Stimulated activated naive CD8-positive, alpha-beta T cell treated with anti-CD3 and anti-CD28 coated beads, Interleukin-15, Interleukin-2, amounts not matched to agents 100 U/mL and 50 U/mL, for 24 hours (primary cell): ENCODE measurements around the gene PRKN.

Source experiments
- ATAC-seq: fragments of 150-1000 bp; cut with Tn5 transposase; one replicate; pipeline ENCODE4 v1.10.0; 2021
- DNase-seq: peaks from one replicate; pipeline ENCODE4 v3.0.0; 2021

Gene PRKN

DNA sequence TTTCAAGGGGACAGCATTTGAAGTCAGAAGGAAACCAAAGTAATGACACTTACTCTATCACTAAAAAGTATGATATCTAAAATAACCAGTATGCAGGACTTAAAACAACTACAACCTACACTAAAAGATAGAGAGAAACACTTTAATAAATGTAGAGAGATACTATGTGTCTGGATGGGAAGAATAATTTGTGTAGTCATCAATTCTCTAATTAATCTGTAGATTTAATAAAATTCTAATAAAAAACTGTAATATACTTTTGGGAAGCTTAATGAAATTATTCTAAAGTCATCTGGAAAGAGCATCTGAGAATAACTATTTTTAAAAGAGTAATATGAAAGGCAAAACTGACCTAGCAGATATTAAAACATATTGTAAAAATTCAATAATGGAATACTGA, 52.1 kb downstream of the PRKN start:
- ATAC-seq (no peak), DNase-seq (no peak)

DNA sequence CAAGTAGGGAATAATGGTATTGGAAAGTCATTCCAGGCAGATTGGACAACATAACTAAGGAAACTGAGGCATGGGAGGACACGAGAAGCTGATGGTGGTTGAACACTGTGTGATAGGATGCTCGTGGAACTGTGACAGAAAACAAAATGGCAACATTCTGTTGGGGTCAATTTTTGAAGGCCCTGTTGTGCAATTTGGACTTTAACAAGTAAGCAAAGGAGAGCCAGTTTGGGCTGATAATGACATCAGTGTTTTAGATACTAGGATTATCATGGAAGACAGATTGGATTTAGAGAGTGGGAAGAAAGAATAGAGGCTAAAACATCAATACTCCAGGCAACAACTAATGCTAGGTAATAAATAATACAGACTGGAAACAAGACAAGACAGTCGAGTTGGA, 53.1 kb downstream of the PRKN start:
- DNase-seq (no peak), ATAC-seq (no peak)

DNA sequence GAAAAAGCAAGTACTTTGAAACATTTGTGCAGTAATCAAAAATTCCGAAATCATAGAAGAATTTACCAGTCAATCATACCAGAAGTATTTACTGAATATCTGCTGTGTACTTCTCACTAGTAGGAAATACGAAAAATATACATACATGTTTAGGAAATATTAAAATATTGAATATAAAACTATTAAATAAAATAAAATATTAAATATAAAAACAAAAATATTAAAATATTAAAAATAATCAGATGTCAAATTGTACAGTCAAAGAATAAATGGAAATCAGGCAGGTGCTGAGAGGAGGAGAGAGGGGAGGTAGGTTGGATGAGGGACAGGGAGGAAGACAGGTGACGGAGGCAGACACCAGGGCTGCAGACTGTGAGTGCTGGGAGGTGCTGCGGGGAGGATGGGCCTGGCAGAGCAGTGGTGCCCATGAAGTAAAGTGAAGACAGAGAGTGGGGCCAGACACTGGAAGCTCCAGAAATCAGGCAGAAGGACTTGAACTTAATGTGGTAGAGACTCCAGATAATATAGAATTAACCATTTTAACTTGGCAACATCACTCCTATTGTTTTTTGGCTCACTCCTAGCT, 55.9 kb downstream of the PRKN start:
- ATAC-seq = no peak
- no peak for DNase-seq

DNA sequence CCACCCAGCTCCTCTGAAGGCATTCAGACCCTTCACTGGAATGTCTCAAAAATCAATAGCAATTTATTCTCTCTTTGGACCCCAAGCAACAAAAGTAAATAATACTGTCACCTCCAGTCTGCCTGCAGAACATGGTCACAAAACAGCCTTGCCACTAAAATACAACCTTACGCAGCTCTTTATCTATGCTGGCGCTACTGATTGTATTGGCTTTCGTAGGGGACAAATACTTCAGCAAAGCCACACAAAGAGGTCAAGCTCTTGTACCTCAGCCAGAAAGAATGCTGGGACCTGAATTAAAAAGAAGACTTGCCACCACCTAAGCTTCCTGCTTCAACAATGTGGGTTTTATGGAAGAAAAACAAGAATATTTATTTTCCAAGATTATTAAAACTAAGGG, 57.2 kb downstream of the PRKN start:
- DNase-seq = no peak
- no peak for ATAC-seq

- ATAC-seq = no peak
Observed at GRCh38 chr6:162666246-162666645, 61.3 kb downstream of the PRKN start.

DNA sequence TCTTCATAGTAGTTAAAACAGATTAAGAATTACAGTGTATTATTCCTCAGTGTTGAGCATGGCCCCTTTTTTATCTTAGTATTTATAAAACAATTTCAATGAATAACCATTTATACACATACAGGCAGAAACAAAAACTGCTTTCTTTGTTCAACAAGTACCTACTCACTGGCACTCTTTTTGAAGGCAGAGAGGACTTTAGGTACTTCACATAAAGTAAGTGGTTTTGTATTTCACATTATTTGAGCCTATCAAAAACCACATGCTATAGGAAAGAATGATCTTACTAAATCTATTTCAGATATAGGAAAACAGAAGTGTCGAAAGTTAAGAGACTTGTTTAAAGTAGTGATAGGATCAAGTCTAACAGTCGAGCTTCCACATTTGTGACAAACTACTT, 73.8 kb downstream of the PRKN start:
- no peak for ATAC-seq
- DNase-seq = no peak

More at GRCh38 chr6:162666246-162666645, 61.3 kb downstream of the PRKN start:
- no peak for DNase-seq

GRCh38 chr6:162651505-162651904, 76.1 kb downstream of the PRKN start:
- ATAC-seq (no peak), DNase-seq (no peak)

DNA sequence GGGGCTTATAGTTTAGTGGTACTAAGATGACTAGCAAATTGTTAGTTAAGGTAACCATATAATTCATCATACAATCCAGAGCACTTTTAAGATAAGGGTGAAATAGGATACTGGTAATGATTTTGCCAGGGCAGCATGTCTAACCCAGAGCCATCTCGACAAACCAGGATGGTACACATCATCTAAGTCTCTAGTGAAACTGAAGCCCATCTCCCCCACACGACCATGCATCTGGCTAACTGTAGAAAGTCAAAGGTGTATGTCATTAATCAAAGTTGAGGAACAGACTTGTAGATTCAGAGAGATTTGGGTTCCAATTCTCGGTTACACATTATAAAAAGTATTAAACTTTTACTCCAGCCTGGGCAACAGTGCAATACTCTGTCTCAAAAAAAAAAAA, 78.3 kb downstream of the PRKN start:
- no peak for ATAC-seq
- no peak for DNase-seq

DNA sequence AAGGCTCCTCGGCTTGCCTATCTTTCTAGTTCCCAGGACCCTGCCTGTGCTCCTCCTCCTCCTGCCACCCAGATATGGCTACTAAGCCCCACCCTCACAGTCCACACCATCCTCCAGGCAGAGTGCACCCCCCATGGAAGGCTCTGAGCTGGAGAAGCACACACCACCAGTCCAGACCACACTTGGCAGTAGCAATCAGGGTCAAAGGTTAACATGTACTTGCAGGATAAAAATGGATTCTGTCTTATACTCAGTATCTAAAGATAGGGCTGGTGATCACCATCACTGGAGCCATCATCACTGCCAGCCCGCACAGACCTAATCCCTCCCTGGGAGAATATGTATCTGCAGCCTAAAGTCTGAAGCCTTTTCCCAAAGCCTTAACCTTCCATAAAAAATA, 83.4 kb downstream of the PRKN start:
- DNase-seq = no peak

GRCh38 chr6:162640756-162641155, 86.8 kb downstream of the PRKN start:
- ATAC-seq = no peak

More for the DNA sequence above, 83.4 kb downstream of the PRKN start:
- no peak for ATAC-seq

GRCh38 chr6:162639951-162640350, 87.6 kb downstream of the PRKN start:
- DNase-seq (no peak), ATAC-seq (no peak)

More at GRCh38 chr6:162640756-162641155, 86.8 kb downstream of the PRKN start:
- DNase-seq = no peak

DNA sequence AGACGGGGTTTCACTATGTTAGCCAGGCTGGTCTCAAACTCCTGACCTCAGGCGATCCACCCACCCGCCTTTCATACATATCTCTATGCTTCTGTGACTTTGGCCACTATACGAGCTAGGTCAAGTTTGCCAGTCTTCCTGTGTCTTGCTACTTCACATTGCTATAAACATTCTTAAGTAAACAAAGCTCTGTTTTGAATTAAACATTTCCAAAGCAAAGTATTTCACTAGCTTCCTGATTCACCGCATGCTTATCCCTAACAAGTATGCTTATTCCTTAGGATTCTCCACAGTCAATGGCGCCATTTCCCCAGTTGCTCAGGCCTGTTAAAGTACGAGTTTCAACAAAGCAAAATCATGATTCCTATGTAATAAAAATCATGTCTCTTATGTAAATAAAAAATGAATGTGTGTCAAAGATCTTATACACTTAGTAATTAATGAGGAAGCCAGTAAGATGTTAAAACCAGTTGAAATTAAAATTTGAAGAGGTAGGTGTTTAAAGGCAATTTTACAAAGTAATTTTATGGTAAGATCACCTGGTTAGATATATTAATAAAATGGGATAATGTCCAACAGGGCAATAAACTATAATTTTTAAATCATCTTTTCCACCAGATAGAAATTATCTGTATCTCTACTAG, 88.5 kb downstream of the PRKN start:
- no peak for DNase-seq
- ATAC-seq = no peak

DNA sequence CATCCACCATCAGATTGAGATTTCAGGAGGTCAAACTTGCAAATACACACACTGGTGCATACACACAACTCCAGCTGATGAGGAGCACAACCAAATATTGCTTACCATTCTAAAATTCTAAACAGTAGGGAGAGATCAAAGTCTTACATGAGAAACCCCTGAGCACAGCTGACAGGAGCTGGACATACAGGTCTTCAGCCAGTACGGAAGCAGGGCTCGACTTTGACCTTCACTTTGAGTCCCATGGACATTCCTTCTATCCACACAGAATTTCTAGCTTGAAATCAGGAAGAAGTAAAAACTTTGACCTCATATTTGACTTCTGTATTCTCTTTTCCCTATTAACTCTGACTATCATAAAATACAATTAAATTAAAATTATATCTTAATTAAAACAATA, 90.2 kb downstream of the PRKN start:
- DNase-seq (no peak), ATAC-seq (no peak)

GRCh38 chr6:162636167-162636566, 91.4 kb downstream of the PRKN start:
- no peak for ATAC-seq
- DNase-seq = no peak

GRCh38 chr6:162631546-162631945, 96.0 kb downstream of the PRKN start:
- DNase-seq = no peak

GRCh38 chr6:162630069-162630468, 97.5 kb downstream of the PRKN start:
- ATAC-seq = no peak
- no peak for DNase-seq

More at GRCh38 chr6:162631546-162631945, 96.0 kb downstream of the PRKN start:
- ATAC-seq = no peak

DNA sequence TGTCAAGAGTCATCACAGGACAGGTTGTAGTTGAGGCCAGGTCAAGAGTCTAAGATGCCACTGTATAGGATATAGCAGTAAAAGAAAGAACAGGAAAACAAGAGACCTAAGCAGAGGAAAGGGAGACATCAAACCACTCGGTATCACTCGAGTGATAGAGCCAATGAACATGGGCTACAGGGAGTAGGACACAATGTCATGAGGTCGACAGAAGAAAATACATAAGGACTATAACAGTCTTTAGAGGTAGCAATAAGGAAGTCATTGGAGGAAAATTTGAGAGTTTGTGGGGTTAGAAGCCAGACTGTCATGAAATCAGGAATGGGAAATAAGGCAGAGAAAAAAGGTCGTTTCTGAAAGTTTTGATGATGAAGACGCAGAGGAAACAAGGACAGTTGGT, 99.7 kb downstream of the PRKN start:
- ATAC-seq = no peak
- DNase-seq = no peak

- ATAC-seq = no peak
- DNase-seq = no peak
Observed at GRCh38 chr6:162627362-162627761, 100.2 kb downstream of the PRKN start.

DNA sequence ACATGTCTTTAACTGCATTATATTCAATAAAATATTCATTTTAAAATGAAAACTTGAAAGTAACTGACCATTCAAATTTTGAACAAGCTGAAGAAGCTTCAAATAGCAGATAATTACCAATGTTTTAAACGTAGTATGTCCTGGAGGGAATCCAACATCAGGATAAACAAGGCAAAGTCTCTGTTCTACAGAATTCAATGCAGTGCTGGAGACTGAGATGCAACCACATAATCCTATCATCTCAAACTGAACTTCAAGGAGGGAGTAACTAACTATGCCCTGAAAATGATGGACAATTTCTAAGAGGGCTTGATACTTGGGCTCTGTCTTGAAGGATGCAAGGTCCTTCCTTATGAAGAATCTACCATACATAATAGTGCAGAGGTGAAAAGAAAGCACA, 100.7 kb downstream of the PRKN start:
- DNase-seq = no peak
- ATAC-seq = no peak

- no peak for ATAC-seq
- no peak for DNase-seq
Observed at GRCh38 chr6:162625846-162626540, 101.6 kb downstream of the PRKN start.

DNA sequence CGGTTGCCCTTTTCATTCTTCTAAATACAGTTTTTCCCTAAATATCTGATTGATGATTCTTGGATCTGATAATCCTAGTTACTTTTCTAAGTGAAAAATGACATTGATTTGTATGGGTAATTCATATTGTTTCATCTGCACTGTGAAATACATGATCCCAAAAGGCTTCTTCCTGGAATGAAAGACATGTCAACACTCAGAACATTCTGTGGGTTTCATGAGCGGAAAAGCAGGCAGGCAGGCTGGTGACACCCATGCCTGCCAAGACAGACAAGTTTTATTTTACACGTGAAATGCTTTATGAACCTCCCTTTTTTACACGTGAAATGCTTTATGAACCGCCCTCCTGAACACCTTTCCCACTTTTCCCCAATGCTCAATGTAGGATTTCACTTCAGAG, 105.0 kb downstream of the PRKN start:
- ATAC-seq (no peak), DNase-seq (no peak)

GRCh38 chr6:162621246-162621645, 106.3 kb downstream of the PRKN start:
- peak; percentile 69 for ATAC-seq
- DNase-seq = peak; percentile 15

- DNase-seq = no peak
- no peak for ATAC-seq
Observed at GRCh38 chr6:162620073-162620472, 107.5 kb downstream of the PRKN start.
